Nephron (organoid): ENCODE data around the gene SCN1A.

Experiments
- H3K27ac Mint-ChIP-seq, 3 experiments: 2 replicates each; pipeline ENCODE4 v1.8.0; 2020; ENCODE audit warnings: mixed read lengths in 3 of 3, mild to moderate bottlenecking in 2 of 3, moderate library complexity in 1 of 3
- H3K27me3 Mint-ChIP-seq: 2 replicates; pipeline ENCODE4 v1.8.0; 2021; ENCODE audit warnings: low read depth, mild to moderate bottlenecking, moderate library complexity, mixed read lengths
- H3K36me3 Mint-ChIP-seq: 2 replicates; pipeline ENCODE4 v1.8.0; 2020; ENCODE audit warnings: low read depth, mixed read lengths
- H3K4me1 Mint-ChIP-seq: 2 replicates; pipeline ENCODE4 v1.8.0; 2020; ENCODE audit warnings: mixed read lengths
- H3K4me3 Mint-ChIP-seq, 3 experiments: 2 replicates each; pipeline ENCODE4 v1.8.0; 2020; ENCODE audit warnings: mild to moderate bottlenecking in 3 of 3, mixed read lengths in 3 of 3, moderate library complexity in 2 of 3
- H3K9me3 Mint-ChIP-seq: 2 replicates; pipeline ENCODE4 v1.8.0; 2020; ENCODE audit warnings: mixed read lengths
- TF ChIP-seq, protein P1 (sequence below), 3 experiments: fragments of 200-600 bp; sonication (generic); IDR thresholded peaks; one replicate each; pipeline ENCODE4 v1.5.0; 2021; ENCODE audit warnings: antibody characterized with exemption in 3 of 3; ENCODE audit not compliant: unreplicated experiment in 3 of 3

The SCN1A gene

DNA sequence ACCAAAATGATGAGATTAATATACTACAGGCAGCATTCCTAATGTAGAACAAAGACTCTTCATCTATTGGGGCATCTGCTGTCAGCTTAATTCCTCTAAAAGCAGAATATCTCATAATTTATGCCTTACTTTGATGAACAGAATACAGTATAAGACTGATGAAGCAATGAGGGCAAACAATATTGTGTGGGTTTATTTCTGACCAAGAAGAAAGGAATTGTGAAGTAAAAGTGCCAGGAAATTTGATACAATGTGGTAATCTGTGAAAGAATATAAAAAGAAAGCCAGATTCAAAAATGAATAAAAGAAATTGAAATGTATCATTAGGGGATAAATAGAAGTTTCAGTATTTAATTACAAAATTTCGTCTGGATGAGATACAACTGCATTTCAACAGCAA is 95.5 kb downstream of the SCN1A start:
- no peak overlapping the region for H3K4me3 Mint-ChIP-seq
- no peaks in the 10 kb centered on the region for H3K27me3 Mint-ChIP-seq
- no peak overlapping the region for H3K27ac Mint-ChIP-seq
- TF ChIP-seq, protein P1, sequence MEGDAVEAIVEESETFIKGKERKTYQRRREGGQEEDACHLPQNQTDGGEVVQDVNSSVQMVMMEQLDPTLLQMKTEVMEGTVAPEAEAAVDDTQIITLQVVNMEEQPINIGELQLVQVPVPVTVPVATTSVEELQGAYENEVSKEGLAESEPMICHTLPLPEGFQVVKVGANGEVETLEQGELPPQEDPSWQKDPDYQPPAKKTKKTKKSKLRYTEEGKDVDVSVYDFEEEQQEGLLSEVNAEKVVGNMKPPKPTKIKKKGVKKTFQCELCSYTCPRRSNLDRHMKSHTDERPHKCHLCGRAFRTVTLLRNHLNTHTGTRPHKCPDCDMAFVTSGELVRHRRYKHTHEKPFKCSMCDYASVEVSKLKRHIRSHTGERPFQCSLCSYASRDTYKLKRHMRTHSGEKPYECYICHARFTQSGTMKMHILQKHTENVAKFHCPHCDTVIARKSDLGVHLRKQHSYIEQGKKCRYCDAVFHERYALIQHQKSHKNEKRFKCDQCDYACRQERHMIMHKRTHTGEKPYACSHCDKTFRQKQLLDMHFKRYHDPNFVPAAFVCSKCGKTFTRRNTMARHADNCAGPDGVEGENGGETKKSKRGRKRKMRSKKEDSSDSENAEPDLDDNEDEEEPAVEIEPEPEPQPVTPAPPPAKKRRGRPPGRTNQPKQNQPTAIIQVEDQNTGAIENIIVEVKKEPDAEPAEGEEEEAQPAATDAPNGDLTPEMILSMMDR (IDR thresholded peaks at IDR 0.05; ENCODE audit: unreplicated experiment in 3 of 3): no peak
- H3K36me3 Mint-ChIP-seq: no peaks in the 10 kb centered on the region
- H3K4me1 Mint-ChIP-seq: no peaks in the 10 kb centered on the region
- no peaks in the 10 kb centered on the region for H3K9me3 Mint-ChIP-seq

DNA sequence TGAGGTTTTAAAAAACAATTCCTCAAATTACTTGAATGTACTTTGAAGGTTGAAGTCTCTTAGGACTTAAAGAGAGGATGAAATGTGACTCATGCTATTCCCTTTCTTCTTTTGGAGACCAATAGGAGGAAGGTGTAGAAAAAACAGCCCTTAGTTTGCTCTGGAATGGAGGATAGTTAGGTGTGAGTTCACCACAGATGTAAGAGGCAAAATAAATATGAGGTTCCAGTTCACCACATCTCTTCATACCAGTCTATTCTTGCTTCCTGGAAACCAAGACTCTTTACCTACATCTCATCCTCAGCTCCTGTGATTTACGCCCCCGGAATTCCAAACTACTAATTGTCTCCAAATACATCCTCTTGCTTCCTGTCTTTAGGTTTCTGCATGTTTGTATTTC is 96.8 kb downstream of the SCN1A start:
- Mint-ChIP-seq H3K27ac (no peak overlapping the region), H3K27me3 (no peaks in the 10 kb centered on the region), H3K36me3 (no peaks in the 10 kb centered on the region), H3K4me1 (no peaks in the 10 kb centered on the region), H3K9me3 (no peaks in the 10 kb centered on the region), H3K4me3 (no peak overlapping the region)
- TF ChIP-seq, protein P1 (IDR thresholded peaks at IDR 0.05; ENCODE audit: unreplicated experiment in 3 of 3): no peak

DNA sequence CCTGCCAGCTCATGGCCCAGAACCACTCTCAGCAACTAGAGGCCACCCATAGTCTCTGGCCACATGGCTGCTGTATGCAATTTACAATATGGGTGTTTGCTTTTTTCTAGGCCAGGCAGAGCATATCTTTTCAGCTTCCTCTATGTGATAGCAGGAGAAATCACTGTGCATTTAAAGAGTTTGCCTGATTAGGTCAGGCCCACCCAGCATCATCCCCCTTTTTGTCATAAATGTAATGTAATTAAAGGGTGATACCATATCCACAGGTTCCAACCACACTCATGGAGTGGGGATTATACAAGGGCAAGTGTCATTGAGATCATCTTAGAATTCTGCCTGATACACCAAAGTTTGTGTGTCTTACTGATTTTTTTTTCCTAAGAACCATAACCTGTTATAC is 102.5 kb downstream of the SCN1A start:
- no peak overlapping the region for H3K4me3 Mint-ChIP-seq
- no peaks in the 10 kb centered on the region for H3K4me1 Mint-ChIP-seq
- H3K27me3 Mint-ChIP-seq: no peaks in the 10 kb centered on the region
- no peaks in the 10 kb centered on the region for H3K9me3 Mint-ChIP-seq
- TF ChIP-seq, protein P1 (IDR thresholded peaks at IDR 0.05; ENCODE audit: unreplicated experiment in 3 of 3): no peak
- no peaks in the 10 kb centered on the region for H3K36me3 Mint-ChIP-seq
- H3K27ac Mint-ChIP-seq: no peak overlapping the region

DNA sequence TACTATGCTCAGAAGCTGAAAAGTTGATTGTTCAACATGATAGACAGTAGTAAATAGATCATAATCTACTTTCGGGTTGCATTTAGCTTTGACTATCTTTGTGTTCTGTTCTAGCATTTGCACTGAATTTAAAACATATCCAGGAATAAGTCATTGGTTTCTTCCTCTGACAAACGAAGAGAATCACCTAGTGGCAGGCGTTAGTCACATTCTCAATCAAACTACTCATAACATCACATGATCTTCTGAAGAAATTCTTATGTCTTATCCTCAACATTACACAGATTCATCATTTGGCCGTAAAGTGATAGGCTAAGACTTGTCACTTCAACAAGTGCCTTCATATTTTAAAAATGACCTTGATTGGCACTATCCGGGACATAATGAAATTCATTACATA is 110.6 kb downstream of the SCN1A start:
- TF ChIP-seq, protein P1 (IDR thresholded peaks at IDR 0.05; ENCODE audit: unreplicated experiment in 3 of 3): no peak
- H3K4me3 Mint-ChIP-seq: no peak overlapping the region
- H3K4me1 Mint-ChIP-seq: no peaks in the 10 kb centered on the region
- no peaks in the 10 kb centered on the region for H3K9me3 Mint-ChIP-seq
- no peaks in the 10 kb centered on the region for H3K27me3 Mint-ChIP-seq
- H3K27ac Mint-ChIP-seq: no peak overlapping the region
- no peaks in the 10 kb centered on the region for H3K36me3 Mint-ChIP-seq

DNA sequence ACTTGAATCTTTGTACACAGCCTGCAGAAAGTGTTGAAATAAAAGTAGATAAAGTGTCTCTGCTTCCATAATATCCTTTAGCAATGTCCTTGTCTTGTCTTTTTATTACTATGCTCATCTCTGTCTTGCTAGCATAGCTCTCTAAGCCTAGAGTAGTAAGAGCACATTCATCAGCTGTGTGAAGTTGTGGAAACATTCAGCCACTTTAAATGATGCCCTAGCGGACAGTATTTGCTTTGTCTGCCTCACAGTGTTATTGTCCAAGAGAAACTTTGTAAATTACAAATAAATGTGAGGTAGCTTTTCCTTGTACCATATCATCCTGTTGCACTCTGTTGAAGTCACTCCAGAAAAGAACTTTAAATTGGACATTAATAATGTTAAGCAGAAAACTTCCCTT is 113.9 kb downstream of the SCN1A start:
- H3K27me3 Mint-ChIP-seq: no peaks in the 10 kb centered on the region
- H3K27ac Mint-ChIP-seq: no peak overlapping the region
- no peaks in the 10 kb centered on the region for H3K4me1 Mint-ChIP-seq
- H3K36me3 Mint-ChIP-seq: no peaks in the 10 kb centered on the region
- no peak overlapping the region for H3K4me3 Mint-ChIP-seq
- TF ChIP-seq, protein P1 (IDR thresholded peaks at IDR 0.05; ENCODE audit: unreplicated experiment in 3 of 3): no peak
- H3K9me3 Mint-ChIP-seq: no peaks in the 10 kb centered on the region

DNA sequence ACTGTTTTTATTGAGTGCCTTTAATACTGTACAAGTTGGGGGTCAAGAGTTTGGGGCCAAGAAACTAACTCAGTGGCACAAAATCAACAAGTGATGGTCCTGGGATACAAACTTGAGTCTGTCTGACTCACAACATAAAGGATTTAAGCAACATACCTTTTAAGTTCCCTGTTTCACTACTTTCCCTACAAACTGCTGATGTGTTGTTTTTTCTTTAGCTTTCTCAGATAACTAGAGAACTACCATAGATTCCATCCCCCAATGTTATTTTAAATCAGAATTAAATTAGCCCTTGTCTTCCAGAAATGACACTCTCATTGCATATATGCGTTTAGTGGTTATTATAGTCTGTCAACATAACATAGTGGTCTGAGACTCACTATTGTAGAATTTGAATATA is 116.2 kb downstream of the SCN1A start:
- no peaks in the 10 kb centered on the region for H3K27me3 Mint-ChIP-seq
- no peaks in the 10 kb centered on the region for H3K36me3 Mint-ChIP-seq
- no peak overlapping the region for H3K4me3 Mint-ChIP-seq
- H3K9me3 Mint-ChIP-seq: no peaks in the 10 kb centered on the region
- H3K27ac Mint-ChIP-seq: no peak overlapping the region
- no peaks in the 10 kb centered on the region for H3K4me1 Mint-ChIP-seq
- TF ChIP-seq, protein P1 (IDR thresholded peaks at IDR 0.05; ENCODE audit: unreplicated experiment in 3 of 3): no peak
